HFF-Myc (cell line): ENCODE measurements around the gene KIAA1549.

Source experiments
- DNase-seq: peaks from one replicate; pipeline ENCODE4 v3.0.0-alpha.2; 2011; ENCODE audit warnings: low read depth; ENCODE audit errors: extremely low read depth
- H3K4me3 ChIP-seq: replicated peaks from 2 replicates; pipeline ENCODE4 v1.5.1; 2011; ENCODE audit warnings: low read depth, mild to moderate bottlenecking, control low read depth, low read length
- CTCF ChIP-seq: IDR thresholded peaks from 2 replicates; pipeline ENCODE4 v1.5.1; 2012; ENCODE audit warnings: mild to moderate bottlenecking, low read depth, low read length, control low read depth; ENCODE audit errors: missing control alignments

Gene KIAA1549

GRCh38 chr7:138903859-138904435 lies 77.2 kb downstream of the KIAA1549 start:
- no peak for DNase-seq
- no peak overlapping the region for H3K4me3 ChIP-seq
- TF ChIP-seq CTCF, result no peak

- no peak for DNase-seq
- TF ChIP-seq CTCF, result no peak
- H3K4me3 ChIP-seq, result no peak overlapping the region
Measured at GRCh38 chr7:138903186-138903820, 77.9 kb downstream of the KIAA1549 start.

GRCh38 chr7:138902161-138902560 lies 79.0 kb downstream of the KIAA1549 start:
- no peak for DNase-seq
- H3K4me3 ChIP-seq, result no peak overlapping the region
- no peak for TF ChIP-seq CTCF

- no peak overlapping the region for H3K4me3 ChIP-seq
- peak; percentile 66 for DNase-seq
- TF ChIP-seq CTCF, result no peak
Measured at GRCh38 chr7:138900035-138900828, 81.0 kb downstream of the KIAA1549 start.

- no peak for DNase-seq
- no peak overlapping the region for H3K4me3 ChIP-seq
- TF ChIP-seq CTCF, result no peak
Measured at GRCh38 chr7:138898802-138899201, 82.4 kb downstream of the KIAA1549 start.

- DNase-seq, result no peak
- TF ChIP-seq CTCF, result no peak
- no peak overlapping the region for H3K4me3 ChIP-seq
Measured at GRCh38 chr7:138898255-138898654, 82.9 kb downstream of the KIAA1549 start.
